HepG2 (cell line): ENCODE results near the gene PPP3R1. TPM values are rescaled to one million over a fixed set of nuclear protein-coding genes. Genes with fewer than 3 reads are reported as not detected.

ENCODE experiments used
- BCLAF1 ChIP-seq: fragments of 450-650 bp; IDR thresholded peaks from 2 replicates; pipeline ENCODE4 v1.6.1; 2017; ENCODE audit warnings: mild to moderate bottlenecking
- CSRNP2 ChIP-seq: sonication (generic); formaldehyde crosslinking; conservative IDR thresholded peaks from 2 replicates; pipeline ENCODE4 v1.8.0; 2022; ENCODE audit warnings: low read depth, missing genetic modification reagents
- FUBP1 ChIP-seq: sonication (generic); formaldehyde crosslinking; IDR thresholded peaks from 2 replicates; pipeline ENCODE4 v1.5.1; 2020; ENCODE audit warnings: missing genetic modification reagents, mild to moderate bottlenecking, borderline replicate concordance
- GATAD2A ChIP-seq: IDR thresholded peaks from 2 replicates; pipeline ENCODE4 v1.6.1; 2016
- HNF1B ChIP-seq: sonication (generic); formaldehyde crosslinking; IDR thresholded peaks from 2 replicates; pipeline ENCODE4 v1.5.1; 2020; ENCODE audit warnings: mild to moderate bottlenecking, moderate library complexity, missing genetic modification reagents
- KAT8 ChIP-seq: IDR thresholded peaks from 2 replicates; pipeline ENCODE4 v1.6.1; 2016; ENCODE audit warnings: missing genetic modification reagents, missing compliant biosample characterization
- KDM5A ChIP-seq: fragments of 200-600 bp; sonication (generic); IDR thresholded peaks from 2 replicates; pipeline ENCODE4 v1.7.0; 2018; ENCODE audit warnings: antibody characterized with exemption, mild to moderate bottlenecking, low read length, borderline replicate concordance
- NFIC ChIP-seq: IDR thresholded peaks from 2 replicates; pipeline ENCODE4 v1.6.1; 2012; ENCODE audit warnings: mild to moderate bottlenecking, low read length, inconsistent platforms
- PHB2 ChIP-seq: fragments of 450-650 bp; IDR thresholded peaks from 2 replicates; pipeline ENCODE4 v1.6.1; 2018; ENCODE audit not compliant: partially characterized antibody
- SETDB1 ChIP-seq: sonication (generic); formaldehyde crosslinking; IDR thresholded peaks from 2 replicates; pipeline ENCODE4 v1.5.1; 2020; ENCODE audit warnings: missing genetic modification reagents, mild to moderate bottlenecking, borderline replicate concordance
- SKI ChIP-seq: fragments of 450-650 bp; IDR thresholded peaks from one replicate; pipeline ENCODE4 v1.6.1; 2018; ENCODE audit warnings: mild to moderate bottlenecking; ENCODE audit not compliant: partially characterized antibody
- SP4 ChIP-seq: sonication (generic); formaldehyde crosslinking; IDR thresholded peaks from 2 replicates; pipeline ENCODE4 v1.8.1; 2023; ENCODE audit warnings: mild to moderate bottlenecking, missing genetic modification reagents
- ZFP91 ChIP-seq: sonication (generic); formaldehyde crosslinking; IDR thresholded peaks from 2 replicates; pipeline ENCODE4 v1.9.0; 2022; ENCODE audit warnings: missing genetic modification reagents, mild to moderate bottlenecking, borderline replicate concordance
- ZNF224 ChIP-seq: sonication (generic); formaldehyde crosslinking; IDR thresholded peaks from 2 replicates; pipeline ENCODE4 v1.5.0; 2020; ENCODE audit warnings: mild to moderate bottlenecking, missing genetic modification reagents
- ZNF451 ChIP-seq: sonication (generic); formaldehyde crosslinking; IDR thresholded peaks from 2 replicates; pipeline ENCODE4 v1.5.0; 2020; ENCODE audit warnings: mild to moderate bottlenecking, missing genetic modification reagents
- ZNF496 ChIP-seq: sonication (generic); formaldehyde crosslinking; IDR thresholded peaks from 2 replicates; pipeline ENCODE4 v1.8.1; 2023; ENCODE audit warnings: mild to moderate bottlenecking, moderate library complexity, missing genetic modification reagents; ENCODE audit not compliant: insufficient replicate concordance
- ZNF605 ChIP-seq: sonication (generic); formaldehyde crosslinking; IDR thresholded peaks from 2 replicates; pipeline ENCODE4 v1.8.0; 2022; ENCODE audit warnings: mild to moderate bottlenecking, missing genetic modification reagents
- polyA plus RNA-seq, 8 experiments: library from polyadenylated mRNA; depleted of rRNA in 3 of 8; stranded (reverse) in 7 of 8; unstranded in 1 of 8; fragments of >200 nt; fragmentation: Illumina TruSeq in 4 of 8; extraction: Trizol in 4 of 8; gene quantifications; 2 replicates each; pipeline versions ENCODE4 v1.2.1 to v1.2.3, GENCODE V29; 2011 to 2016; ENCODE audit warnings: low read depth in 4 of 8, missing spikeins in 1 of 8, mixed read lengths in 1 of 8; ENCODE audit not compliant: insufficient read depth in 1 of 8
- total RNA-seq, 5 experiments: library from RNA; depleted of rRNA; stranded (reverse); fragments of >200 nt; fragmentation: Illumina TruSeq; extraction: Trizol; gene quantifications; 2 replicates each; pipeline ENCODE4 v1.2.3, GENCODE V29; 2016; ENCODE audit warnings: low read depth in 1 of 5

The PPP3R1 gene
- total and polyA plus RNA-seq, 2 of the 13 experiments (the other 11 are each of a cell fraction or from before 2014, with no cell fraction given), result 11.6 to 25.7 TPM

DNA sequence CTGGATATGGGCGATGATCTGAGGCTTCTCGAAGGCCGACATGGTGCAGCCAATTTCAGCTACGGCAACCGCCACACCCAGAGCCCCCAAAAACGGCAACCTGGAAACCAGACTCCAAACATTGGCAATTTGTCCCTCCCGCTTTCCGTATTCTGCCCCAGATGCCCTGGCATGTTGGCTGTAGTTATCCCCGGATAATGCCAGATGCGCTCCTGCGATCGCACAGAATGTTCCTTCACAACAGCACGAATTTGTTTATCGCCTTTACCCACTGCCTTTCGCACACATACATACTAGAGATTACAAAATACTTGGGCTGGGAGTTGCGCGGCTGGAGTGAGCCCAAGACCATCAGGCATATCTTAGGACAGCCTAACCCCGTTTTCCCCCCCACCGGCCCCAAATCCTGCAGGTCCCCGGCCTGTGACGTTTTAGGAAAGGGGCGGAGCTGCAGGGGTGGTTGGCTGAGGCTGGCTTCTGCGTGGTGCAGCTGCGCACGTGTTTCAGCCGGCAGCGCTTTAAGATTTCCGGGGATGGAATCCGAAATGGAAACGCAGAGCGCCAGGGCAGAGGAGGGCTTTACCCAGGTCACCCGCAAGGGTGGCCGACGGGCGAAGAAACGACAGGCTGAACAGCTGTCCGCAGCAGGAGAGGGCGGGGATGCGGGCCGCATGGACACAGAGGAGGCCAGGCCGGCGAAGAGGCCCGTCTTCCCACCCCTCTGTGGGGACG is 94.8 kb downstream of the PPP3R1 start, which contains the start of gene PNO1 (continued):
- TF ChIP-seq BCLAF1 (no peak), ZNF605 (CRISPR knock-in tag) (peak; percentile 89), NFIC (peak; percentile 76), HNF1B (CRISPR knock-in tag) (peak; percentile 91), SP4 (peak; percentile 92), ZNF451 (CRISPR knock-in tag) (0 out of 2 replicates have a peak, but pooled peaks have one; percentile 44), ZFP91 (peak; percentile 86), FUBP1 (no peak), SETDB1 (CRISPR knock-in tag) (peak; percentile 60; the same call in 1 of the 2 replicates), GATAD2A (CRISPR knock-in tag) (peak; percentile 61; the same call in 1 of the 2 replicates), SKI (no peak), ZNF496 (CRISPR knock-in tag) (no peak), KAT8 (CRISPR knock-in tag) (peak; percentile 97), PHB2 (no peak), CSRNP2 (CRISPR knock-in tag) (no peak), ZNF224 (CRISPR knock-in tag) (peak; percentile 98), KDM5A (peak; percentile 97)
